ENCODE data around the gene ZC3H18.

GRCh38 chr16:88585269-88585668 is 15.1 kb downstream of the ZC3H18 start:
- no peak for TF ChIP-seq CTCF (IDR thresholded peaks at IDR 0.05; ENCODE audit: low read depth, low read length, poor library complexity, severe bottlenecking)
- no peak for TF ChIP-seq EZH2phosphoT487 (IDR thresholded peaks at IDR 0.05; ENCODE audit: borderline replicate concordance, low read length)
